Endothelial cell of umbilical vein (primary cell): ENCODE results near the gene OLFM1. TPM values are rescaled to one million over a fixed set of nuclear protein-coding genes. Genes with fewer than 3 reads are reported as not detected.

Source experiments
- BruUV-seq: library from RNA; stranded (reverse); fragments of 400-500 nt; replicated peaks from 2 replicates; lab custom pipeline; 2021; lab: Mats Ljungman, UMichigan
- CTCF ChIA-PET: fragments of 300-600, 350-600 bp; sonication (Branson Sonifier 250); formaldehyde crosslinking; loops from one replicate; lab custom pipeline; 2021; ENCODE audit warnings: antibody characterized with exemption, inconsistent platforms; lab: Charles Lee
- POLR2A ChIA-PET: fragments of 300-600, 350-600 bp; sonication (Branson Sonifier 250); formaldehyde crosslinking; loops from one replicate; lab custom pipeline; 2021; ENCODE audit warnings: antibody characterized with exemption, inconsistent platforms; lab: Charles Lee
- DNase-seq: peaks from one replicate; pipeline ENCODE4 v3.0.0-alpha.2; 2011; ENCODE audit warnings: low read depth, low spot score
- FAIRE-seq: peaks from 2 replicates; lab custom pipeline; 2011; peaks lifted over from hg19 to GRCh38; lab: Jason Lieb, UNC
- H2AFZ ChIP-seq: 2 replicates; pipeline ENCODE4 v1.6.0; 2012; ENCODE audit warnings: low read depth, low read length, control low read depth, inconsistent platforms
- H3K27ac ChIP-seq: 2 replicates; pipeline ENCODE4 v1.5.1; 2011; ENCODE audit warnings: low read depth, mild to moderate bottlenecking, control low read depth, low read length, moderate library complexity; ENCODE audit not compliant: insufficient read depth
- H3K27me3 ChIP-seq, 2 experiments: 2 replicates each; pipeline versions ENCODE4 v1.6.0 to v1.6.1; 2011; ENCODE audit warnings: low read length in 2 of 2, mixed read lengths in 1 of 2; ENCODE audit not compliant: control insufficient read depth in 2 of 2, insufficient read depth in 2 of 2
- H3K36me3 ChIP-seq, 2 experiments: 2 replicates in 1 of 2; 3 replicates in 1 of 2; pipeline ENCODE4 v1.5.1; 2011; ENCODE audit warnings: low read length in 2 of 2, mild to moderate bottlenecking in 1 of 2, moderate library complexity in 1 of 2; ENCODE audit not compliant: control insufficient read depth in 2 of 2, insufficient read depth in 2 of 2; ENCODE audit errors: extremely low read depth in 1 of 2
- H3K4me1 ChIP-seq: 3 replicates; pipeline ENCODE4 v1.5.1; 2011; ENCODE audit warnings: mild to moderate bottlenecking, low read length; ENCODE audit not compliant: control insufficient read depth, insufficient read depth; ENCODE audit errors: extremely low read depth
- H3K4me2 ChIP-seq: 2 replicates; pipeline ENCODE4 v1.6.1; 2011; ENCODE audit warnings: low read length, control low read depth, mixed read lengths; ENCODE audit not compliant: insufficient read depth
- H3K4me3 ChIP-seq, 3 experiments: fragments of 200-600 bp in 1 of 3; sonication (generic), shearing (Covaris generic) in 1 of 3; replicated peaks in 1 of 3; 2 replicates each; pipeline ENCODE4 v1.5.1; 2011 to 2016; ENCODE audit warnings: control low read depth in 3 of 3, low read length in 3 of 3, mild to moderate bottlenecking in 2 of 3, inconsistent platforms in 1 of 3, low read depth in 1 of 3, moderate library complexity in 1 of 3; ENCODE audit not compliant: insufficient read depth in 1 of 3
- H3K79me2 ChIP-seq: 2 replicates; pipeline ENCODE4 v1.6.0; 2012; ENCODE audit warnings: low read length, inconsistent platforms; ENCODE audit not compliant: control insufficient read depth, insufficient read depth
- H3K9ac ChIP-seq: replicated peaks from 2 replicates; pipeline ENCODE3; 2011; ENCODE audit warnings: low read length, control low read depth; ENCODE audit not compliant: insufficient read depth; ENCODE audit errors: extremely low read depth
- H3K9me1 ChIP-seq: replicated peaks from 3 replicates; pipeline ENCODE4 v1.6.0; 2011; ENCODE audit warnings: mild to moderate bottlenecking, low read length; ENCODE audit not compliant: control insufficient read depth, insufficient read depth; ENCODE audit errors: extremely low read depth
- H3K9me3 ChIP-seq: replicated peaks from 2 replicates; pipeline ENCODE4 v1.5.1; 2012; ENCODE audit warnings: low read length, inconsistent platforms; ENCODE audit not compliant: control insufficient read depth, insufficient read depth
- H4K20me1 ChIP-seq: replicated peaks from 2 replicates; pipeline ENCODE3; 2011; ENCODE audit warnings: mild to moderate bottlenecking, low read length; ENCODE audit not compliant: control insufficient read depth, insufficient read depth; ENCODE audit errors: extremely low read depth
- EZH2 ChIP-seq: IDR thresholded peaks from 2 replicates; pipeline ENCODE4 v1.6.1; 2012; ENCODE audit warnings: borderline replicate concordance, low read depth, mild to moderate bottlenecking, moderate library complexity, low read length, inconsistent platforms; ENCODE audit not compliant: severe bottlenecking
- FOS ChIP-seq: IDR thresholded peaks from 2 replicates; pipeline ENCODE4 v1.6.1; 2011; ENCODE audit warnings: mild to moderate bottlenecking, low read length, moderate library complexity, borderline replicate concordance; ENCODE audit not compliant: insufficient read depth
- GATA2 ChIP-seq: IDR thresholded peaks from 2 replicates; pipeline ENCODE4 v1.7.0; 2011; ENCODE audit warnings: low read depth, mild to moderate bottlenecking, moderate library complexity, mixed read lengths, low read length; ENCODE audit not compliant: insufficient read length, insufficient read depth
- JUN ChIP-seq: IDR thresholded peaks from 2 replicates; pipeline ENCODE4 v1.6.1; 2011; ENCODE audit warnings: borderline replicate concordance, low read depth; ENCODE audit not compliant: insufficient read length, insufficient read depth
- MYC ChIP-seq: IDR thresholded peaks from one replicate; pipeline ENCODE4 v1.6.1; 2011; ENCODE audit warnings: mild to moderate bottlenecking, low read depth, low read length
- POLR2A ChIP-seq: IDR thresholded peaks from 2 replicates; pipeline ENCODE4 v1.6.1; 2012; ENCODE audit warnings: low read depth, mild to moderate bottlenecking, control low read depth, low read length
- POLR2AphosphoS5 ChIP-seq: IDR thresholded peaks from 2 replicates; pipeline ENCODE4 v1.6.1; 2012; ENCODE audit warnings: low read depth, mild to moderate bottlenecking, control low read depth, low read length, moderate library complexity; ENCODE audit not compliant: insufficient read depth
- dilution Hi-C: fragments of 300-500 bp; cut with MboI; formaldehyde crosslinking; loops from one replicate; pipeline ENCODE4 v1.15.0; 2019; ENCODE audit warnings: low sequenced_read_pairs; ENCODE audit not compliant: extremely low pct_ligation_motif_present
- intact Hi-C: fragments of 100-400 bp; cut with micrococcal nuclease; formaldehyde crosslinking; loops from one replicate; pipeline ENCODE4 v1.10.0; 2022
- polyA plus RNA-seq, 4 experiments: library from polyadenylated mRNA; depleted of rRNA in 3 of 4; stranded (reverse) in 3 of 4; unstranded in 1 of 4; fragments of >200 nt; gene quantifications; 2 replicates each; pipeline versions ENCODE4 v1.2.1 to v1.2.3, GENCODE V29; 2011 to 2012; ENCODE audit warnings: missing spikeins in 1 of 4
- total RNA-seq: library from RNA; stranded (reverse); gene quantifications from 2 replicates; pipeline ENCODE4 v1.2.3, GENCODE V29; 2021
- TF ChIP-seq, protein P1 (sequence below), 2 donors: IDR thresholded peaks; 1 replicate in 1 of 2; 2 replicates in 1 of 2; pipeline ENCODE4 v1.5.1; 2011; ENCODE audit warnings: low read length in 2 of 2, mild to moderate bottlenecking in 2 of 2, moderate library complexity in 2 of 2, control low read depth in 1 of 2, inconsistent platforms in 1 of 2, low read depth in 1 of 2; ENCODE audit not compliant: insufficient read depth in 1 of 2; ENCODE audit errors: extremely low read depth in 1 of 2
- TF ChIP-seq, protein P2 (sequence below): IDR thresholded peaks from 2 replicates; pipeline ENCODE4 v1.6.1; 2011; ENCODE audit not compliant: insufficient read depth, insufficient read length

The OLFM1 gene
- total and polyA plus RNA-seq, 2 donors (not counting 3 experiments of a cell fraction or from before 2014, with no cell fraction given), result 0.07 to 0.95 TPM

DNA sequence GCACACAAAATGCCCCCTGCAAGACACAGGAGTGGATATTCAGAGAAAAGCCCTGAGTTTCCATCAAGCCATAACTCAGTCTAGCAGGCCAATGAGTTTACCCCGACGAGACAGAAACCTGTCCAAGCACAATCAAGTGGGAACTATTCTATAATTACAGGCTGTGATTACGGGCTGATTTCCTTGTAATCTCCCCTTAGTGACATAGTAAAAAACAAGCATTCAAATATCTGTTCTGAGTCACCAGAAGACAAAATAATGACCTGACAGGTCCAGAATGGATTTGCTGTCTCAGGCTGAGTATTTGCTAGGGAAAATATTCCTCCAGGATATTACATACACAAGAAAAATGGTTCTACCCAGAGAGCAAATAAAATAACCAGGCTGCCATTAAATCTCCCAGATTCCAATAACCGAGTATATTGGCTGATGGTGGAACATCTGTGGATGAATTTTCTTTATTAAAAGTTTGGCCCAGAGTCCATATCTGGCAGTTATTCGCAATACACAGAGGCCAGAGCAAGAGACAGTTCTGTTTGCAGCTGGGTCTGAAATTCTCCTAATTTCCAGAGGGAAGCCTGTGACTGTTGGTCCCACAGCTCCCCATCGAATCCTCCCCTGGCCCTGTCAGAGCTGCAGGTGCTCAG is 35.8 kb downstream of the OLFM1 start:
- FAIRE-seq (no peak), DNase-seq (no peak)
- H3K79me2 ChIP-seq, result no peaks in the 10 kb centered on the region
- H2AFZ ChIP-seq, result no peak overlapping the region
- H3K9me3 ChIP-seq, result no peaks in the 10 kb centered on the region
- CTCF ChIA-PET, result no interaction called here
- no peaks in the 10 kb centered on the region for H3K4me1 ChIP-seq
- TF ChIP-seq EZH2 (no peak), GATA2 (no peak), POLR2AphosphoS5 (no peak), JUN (no peak), MYC (no peak), POLR2A (no peak), FOS (no peak)
- TF ChIP-seq, protein P1, sequence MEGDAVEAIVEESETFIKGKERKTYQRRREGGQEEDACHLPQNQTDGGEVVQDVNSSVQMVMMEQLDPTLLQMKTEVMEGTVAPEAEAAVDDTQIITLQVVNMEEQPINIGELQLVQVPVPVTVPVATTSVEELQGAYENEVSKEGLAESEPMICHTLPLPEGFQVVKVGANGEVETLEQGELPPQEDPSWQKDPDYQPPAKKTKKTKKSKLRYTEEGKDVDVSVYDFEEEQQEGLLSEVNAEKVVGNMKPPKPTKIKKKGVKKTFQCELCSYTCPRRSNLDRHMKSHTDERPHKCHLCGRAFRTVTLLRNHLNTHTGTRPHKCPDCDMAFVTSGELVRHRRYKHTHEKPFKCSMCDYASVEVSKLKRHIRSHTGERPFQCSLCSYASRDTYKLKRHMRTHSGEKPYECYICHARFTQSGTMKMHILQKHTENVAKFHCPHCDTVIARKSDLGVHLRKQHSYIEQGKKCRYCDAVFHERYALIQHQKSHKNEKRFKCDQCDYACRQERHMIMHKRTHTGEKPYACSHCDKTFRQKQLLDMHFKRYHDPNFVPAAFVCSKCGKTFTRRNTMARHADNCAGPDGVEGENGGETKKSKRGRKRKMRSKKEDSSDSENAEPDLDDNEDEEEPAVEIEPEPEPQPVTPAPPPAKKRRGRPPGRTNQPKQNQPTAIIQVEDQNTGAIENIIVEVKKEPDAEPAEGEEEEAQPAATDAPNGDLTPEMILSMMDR (IDR thresholded peaks at IDR 0.05; ENCODE audit: extremely low read depth in 1 of 2, insufficient read depth in 1 of 2, low read depth in 1 of 2, low read length in 2 of 2), result no peak
- TF ChIP-seq, protein P2, sequence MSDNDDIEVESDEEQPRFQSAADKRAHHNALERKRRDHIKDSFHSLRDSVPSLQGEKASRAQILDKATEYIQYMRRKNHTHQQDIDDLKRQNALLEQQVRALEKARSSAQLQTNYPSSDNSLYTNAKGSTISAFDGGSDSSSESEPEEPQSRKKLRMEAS, result no peak
- H3K4me2 ChIP-seq, result no peak overlapping the region
- no peak overlapping the region for H3K27ac ChIP-seq
- dilution Hi-C loops (no loop called here), intact Hi-C loops (no loop called here)
- no peaks in the 10 kb centered on the region for H3K27me3 ChIP-seq
- no peaks in the 10 kb centered on the region for H4K20me1 ChIP-seq
- H3K4me3 ChIP-seq, result no peak overlapping the region
- POLR2A ChIA-PET, result no interaction called here
- H3K9me1 ChIP-seq, result no peaks in the 10 kb centered on the region
- H3K36me3 ChIP-seq, result no peaks in the 10 kb centered on the region
- BruUV-seq, result no TSS peak
- H3K9ac ChIP-seq, result no peak overlapping the region
